ENCODE measurements around the gene ZBP1.

Gene ZBP1

DNA sequence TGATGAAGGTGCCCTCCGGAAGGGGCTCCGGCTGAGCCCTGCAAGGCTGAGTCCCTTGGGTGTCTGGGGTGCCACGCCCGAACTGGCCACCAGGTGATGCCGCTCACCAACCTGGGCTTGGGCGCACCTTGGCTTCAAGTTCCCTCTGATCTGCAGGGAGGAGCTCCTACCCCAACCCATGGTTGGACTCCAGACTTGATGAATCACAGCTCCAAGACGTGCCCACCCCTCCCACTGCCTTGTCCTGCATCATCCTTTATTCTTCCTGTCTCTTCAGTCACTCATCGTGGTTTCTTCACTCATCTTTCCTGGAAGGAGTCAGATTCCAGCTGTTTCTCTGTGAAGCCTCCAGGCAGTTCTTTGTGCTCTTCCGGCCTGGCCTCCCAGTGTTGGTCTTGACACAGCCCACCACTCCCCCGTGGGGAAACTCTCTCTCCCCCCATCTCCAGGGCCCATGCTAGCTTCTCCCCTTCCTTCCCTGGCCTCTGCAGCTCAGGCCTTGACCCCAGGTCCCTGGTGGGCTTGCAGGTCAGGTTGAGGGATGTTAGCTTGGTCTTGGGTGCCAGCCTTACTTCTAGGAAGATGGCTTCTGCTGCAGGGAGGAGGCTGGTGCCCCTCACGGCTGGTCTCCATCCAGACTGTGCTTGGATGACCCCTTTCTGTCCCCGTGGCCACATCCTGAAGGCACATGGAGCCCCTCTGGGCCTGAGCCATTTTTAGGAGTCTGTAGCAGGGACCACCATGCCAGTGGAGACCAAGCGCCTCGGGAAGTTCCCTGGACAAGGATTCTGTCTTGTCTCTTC lies 2.6 kb upstream of the ZBP1 start:
- Histone ChIP-seq H3K27me3 (ENCODE audit: insufficient read depth, low read depth, severe bottlenecking) (no peaks in the 10 kb centered on the region), H3K4me3 (ENCODE audit: low read depth, low read length) (no peak overlapping the region), H3K27ac (no peak overlapping the region), H3K36me3 (no peaks in the 10 kb centered on the region), H3K9me3 (ENCODE audit: severe bottlenecking) (no peaks in the 10 kb centered on the region)
- peak; percentile 75 for DNase-seq
- TF ChIP-seq, protein P1, sequence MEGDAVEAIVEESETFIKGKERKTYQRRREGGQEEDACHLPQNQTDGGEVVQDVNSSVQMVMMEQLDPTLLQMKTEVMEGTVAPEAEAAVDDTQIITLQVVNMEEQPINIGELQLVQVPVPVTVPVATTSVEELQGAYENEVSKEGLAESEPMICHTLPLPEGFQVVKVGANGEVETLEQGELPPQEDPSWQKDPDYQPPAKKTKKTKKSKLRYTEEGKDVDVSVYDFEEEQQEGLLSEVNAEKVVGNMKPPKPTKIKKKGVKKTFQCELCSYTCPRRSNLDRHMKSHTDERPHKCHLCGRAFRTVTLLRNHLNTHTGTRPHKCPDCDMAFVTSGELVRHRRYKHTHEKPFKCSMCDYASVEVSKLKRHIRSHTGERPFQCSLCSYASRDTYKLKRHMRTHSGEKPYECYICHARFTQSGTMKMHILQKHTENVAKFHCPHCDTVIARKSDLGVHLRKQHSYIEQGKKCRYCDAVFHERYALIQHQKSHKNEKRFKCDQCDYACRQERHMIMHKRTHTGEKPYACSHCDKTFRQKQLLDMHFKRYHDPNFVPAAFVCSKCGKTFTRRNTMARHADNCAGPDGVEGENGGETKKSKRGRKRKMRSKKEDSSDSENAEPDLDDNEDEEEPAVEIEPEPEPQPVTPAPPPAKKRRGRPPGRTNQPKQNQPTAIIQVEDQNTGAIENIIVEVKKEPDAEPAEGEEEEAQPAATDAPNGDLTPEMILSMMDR (IDR thresholded peaks at IDR 0.05; ENCODE audit: low read depth, low read length): peak; percentile 99

DNA sequence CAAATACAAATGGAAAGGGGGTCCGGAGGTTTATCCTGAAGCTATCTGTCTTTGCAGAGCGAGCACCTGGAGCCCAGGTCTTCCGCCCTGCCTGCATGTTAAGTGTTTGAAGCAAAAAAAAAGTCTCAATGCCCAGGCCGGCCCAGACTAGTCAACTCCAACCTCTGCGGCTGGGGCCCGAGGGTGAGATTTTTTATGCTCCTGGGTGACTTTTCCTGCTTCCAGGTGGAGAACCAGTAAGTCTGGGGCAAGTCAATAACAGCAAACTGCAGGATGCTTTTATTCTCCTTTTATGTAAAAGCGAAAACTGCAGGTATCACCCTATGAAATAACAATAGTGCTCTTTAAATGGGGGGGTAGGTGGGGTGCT lies 2.0 kb upstream of the ZBP1 start:
- no peak overlapping the region for H3K27ac ChIP-seq
- no peak for DNase-seq
- H3K27me3 ChIP-seq (ENCODE audit: insufficient read depth, low read depth, severe bottlenecking): no peaks in the 10 kb centered on the region
- H3K9me3 ChIP-seq (ENCODE audit: severe bottlenecking): no peaks in the 10 kb centered on the region
- no peak overlapping the region for H3K4me3 ChIP-seq (ENCODE audit: low read depth, low read length)
- TF ChIP-seq, protein P1 (IDR thresholded peaks at IDR 0.05; ENCODE audit: low read depth, low read length): no peak
- H3K36me3 ChIP-seq: no peaks in the 10 kb centered on the region

DNA sequence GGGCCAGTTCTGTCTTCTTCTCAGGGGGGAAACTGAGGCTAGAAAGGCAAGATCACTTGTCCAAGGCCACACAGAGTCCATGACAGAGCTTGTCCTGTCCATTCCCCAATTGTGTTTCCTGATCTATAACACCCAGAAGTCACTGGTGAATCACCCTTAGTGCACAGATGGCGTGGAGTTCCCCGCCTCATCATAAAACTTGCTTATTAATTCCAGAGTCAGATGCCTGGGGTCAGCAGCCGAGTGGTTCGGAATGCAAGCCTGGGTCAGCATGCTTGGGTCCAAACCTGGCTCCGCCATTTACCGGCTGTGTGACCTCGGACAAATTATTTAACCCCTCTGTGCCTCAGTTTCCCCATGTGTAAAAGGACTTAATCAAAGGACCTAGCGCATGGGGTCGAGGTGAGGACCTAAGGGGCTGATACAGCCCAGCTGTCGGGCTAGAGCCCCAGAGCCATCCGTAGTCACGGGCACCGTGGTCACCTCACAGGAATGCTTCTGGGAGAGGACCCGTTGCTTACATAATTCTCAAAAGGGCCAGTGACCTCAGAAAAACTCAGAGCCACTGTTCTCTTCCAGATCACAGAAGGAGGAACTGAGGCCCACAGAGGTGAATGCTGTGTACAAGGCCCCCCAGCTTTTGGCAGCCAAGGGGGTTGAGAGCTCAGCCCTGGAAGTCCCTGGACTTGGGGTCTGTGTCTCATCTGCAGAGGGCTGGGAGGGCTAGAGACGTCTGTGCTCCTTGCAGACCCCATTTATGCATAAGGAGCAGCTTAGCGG lies 1.4 kb upstream of the ZBP1 start:
- no peak overlapping the region for H3K27ac ChIP-seq
- H3K9me3 ChIP-seq (ENCODE audit: severe bottlenecking): no peaks in the 10 kb centered on the region
- no peaks in the 10 kb centered on the region for H3K36me3 ChIP-seq
- no peak overlapping the region for H3K4me3 ChIP-seq (ENCODE audit: low read depth, low read length)
- TF ChIP-seq, protein P1 (IDR thresholded peaks at IDR 0.05; ENCODE audit: low read depth, low read length): no peak
- DNase-seq: no peak
- H3K27me3 ChIP-seq (ENCODE audit: insufficient read depth, low read depth, severe bottlenecking): no peaks in the 10 kb centered on the region

DNA sequence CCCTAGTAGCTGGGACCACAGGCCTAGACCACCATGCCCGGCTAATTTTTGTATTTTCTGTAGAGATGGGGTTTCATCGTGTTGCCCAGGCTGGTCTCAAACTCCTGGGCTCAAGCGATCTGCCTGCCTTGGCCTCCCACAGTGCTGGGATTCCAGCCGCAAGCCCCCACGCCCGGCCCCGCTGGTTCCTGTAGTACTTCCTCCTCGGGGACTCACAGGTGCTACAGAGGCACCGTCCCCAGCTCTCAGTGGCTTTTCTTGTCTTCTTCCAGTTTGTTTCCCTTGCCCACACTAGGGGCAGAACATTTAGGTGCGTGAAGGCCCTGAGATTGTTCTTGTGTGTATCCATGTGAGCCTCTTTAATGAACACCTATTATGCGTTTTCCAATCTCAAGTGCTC lies 773 bp upstream of the ZBP1 start:
- TF ChIP-seq, protein P1 (IDR thresholded peaks at IDR 0.05; ENCODE audit: low read depth, low read length): no peak
- Histone ChIP-seq H3K9me3 (ENCODE audit: severe bottlenecking) (no peaks in the 10 kb centered on the region), H3K4me3 (ENCODE audit: low read depth, low read length) (no peak overlapping the region), H3K27me3 (ENCODE audit: insufficient read depth, low read depth, severe bottlenecking) (no peaks in the 10 kb centered on the region), H3K27ac (no peak overlapping the region), H3K36me3 (no peaks in the 10 kb centered on the region)
- no peak for DNase-seq

DNA sequence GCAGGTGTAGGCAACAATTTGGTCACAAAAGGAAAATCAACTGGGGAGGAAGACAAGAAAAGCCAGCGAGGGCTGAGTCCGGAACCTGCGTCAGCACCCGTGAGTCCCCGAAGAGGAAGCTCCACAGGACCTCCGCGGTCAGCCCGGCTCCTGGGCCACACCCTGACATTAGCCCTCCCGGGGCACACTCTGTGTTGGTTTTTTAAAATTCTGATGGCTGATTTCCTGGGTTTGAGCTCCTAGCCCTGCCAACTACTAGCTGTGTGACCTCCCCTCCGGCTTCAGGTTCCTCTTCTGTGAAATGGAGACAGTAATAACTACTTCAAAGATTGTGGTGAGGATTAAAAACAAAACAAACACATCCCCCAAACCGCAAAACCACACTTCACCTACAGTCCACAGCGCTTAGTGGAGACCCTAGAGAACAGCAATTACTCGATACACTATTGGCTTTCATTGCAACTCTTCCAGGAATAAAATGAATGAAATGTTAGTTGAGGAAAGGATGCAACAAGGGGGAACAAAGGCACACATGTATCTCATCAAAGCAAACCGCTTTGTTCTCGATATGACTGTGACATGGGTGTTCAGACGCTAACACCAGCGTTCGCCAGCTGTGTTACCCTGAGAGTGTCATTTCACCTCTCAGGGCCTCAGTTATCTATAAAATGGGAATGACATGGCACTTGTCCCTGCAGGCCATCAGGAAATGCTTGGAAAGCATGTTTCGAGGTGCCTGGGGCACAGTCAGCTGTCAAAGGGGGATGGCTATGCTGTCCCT lies 985 bp downstream of the ZBP1 start:
- H3K9me3 ChIP-seq (ENCODE audit: severe bottlenecking): no peaks in the 10 kb centered on the region
- no peaks in the 10 kb centered on the region for H3K27me3 ChIP-seq (ENCODE audit: insufficient read depth, low read depth, severe bottlenecking)
- H3K36me3 ChIP-seq: no peaks in the 10 kb centered on the region
- no peak overlapping the region for H3K4me3 ChIP-seq (ENCODE audit: low read depth, low read length)
- DNase-seq: no peak
- TF ChIP-seq, protein P1 (IDR thresholded peaks at IDR 0.05; ENCODE audit: low read depth, low read length): no peak
- no peak overlapping the region for H3K27ac ChIP-seq
